HL-60 (cell line): ENCODE measurements around the gene NFIX.

Experiments used
- DNase-seq, 2 experiments: peaks; one replicate each; pipeline ENCODE4 v3.0.0-alpha.2; 2010 to 2020; ENCODE audit warnings: low read depth in 1 of 2, low spot score in 1 of 2
- H3K27ac ChIP-seq: fragments of 250-450 bp; sonication (Bioruptor Pico); replicated peaks from 2 replicates; pipeline ENCODE4 v1.5.1; 2020; ENCODE audit warnings: mild to moderate bottlenecking, moderate library complexity
- H3K27me3 ChIP-seq: fragments of 250-450 bp; sonication (Bioruptor Pico); 2 replicates; pipeline ENCODE4 v1.5.1; 2021; ENCODE audit warnings: mild to moderate bottlenecking, moderate library complexity; ENCODE audit not compliant: insufficient read depth, poor library complexity, severe bottlenecking
- H3K4me3 ChIP-seq: replicated peaks from 2 replicates; pipeline ENCODE4 v1.5.1; 2011; ENCODE audit warnings: mild to moderate bottlenecking, control low read depth, low read length; ENCODE audit not compliant: insufficient read depth
- GABPA ChIP-seq: IDR thresholded peaks from 2 replicates; pipeline ENCODE4 v1.6.1; 2012; ENCODE audit warnings: low read depth
- POLR2AphosphoS5 ChIP-seq: IDR thresholded peaks from 2 replicates; pipeline ENCODE4 v1.6.1; 2012; ENCODE audit warnings: low read depth
- REST ChIP-seq: IDR thresholded peaks from 2 replicates; pipeline ENCODE4 v1.6.1; 2012; ENCODE audit warnings: low read depth; ENCODE audit not compliant: insufficient replicate concordance
- SPI1 ChIP-seq: IDR thresholded peaks from 2 replicates; pipeline ENCODE4 v1.6.1; 2012; ENCODE audit warnings: low read depth, mild to moderate bottlenecking, borderline replicate concordance
- TF ChIP-seq, protein P1 (sequence below): IDR thresholded peaks from one replicate; pipeline ENCODE4 v1.5.1; 2011; ENCODE audit warnings: low read length, control low read depth, inconsistent platforms; ENCODE audit not compliant: insufficient read depth

NFIX gene

DNA sequence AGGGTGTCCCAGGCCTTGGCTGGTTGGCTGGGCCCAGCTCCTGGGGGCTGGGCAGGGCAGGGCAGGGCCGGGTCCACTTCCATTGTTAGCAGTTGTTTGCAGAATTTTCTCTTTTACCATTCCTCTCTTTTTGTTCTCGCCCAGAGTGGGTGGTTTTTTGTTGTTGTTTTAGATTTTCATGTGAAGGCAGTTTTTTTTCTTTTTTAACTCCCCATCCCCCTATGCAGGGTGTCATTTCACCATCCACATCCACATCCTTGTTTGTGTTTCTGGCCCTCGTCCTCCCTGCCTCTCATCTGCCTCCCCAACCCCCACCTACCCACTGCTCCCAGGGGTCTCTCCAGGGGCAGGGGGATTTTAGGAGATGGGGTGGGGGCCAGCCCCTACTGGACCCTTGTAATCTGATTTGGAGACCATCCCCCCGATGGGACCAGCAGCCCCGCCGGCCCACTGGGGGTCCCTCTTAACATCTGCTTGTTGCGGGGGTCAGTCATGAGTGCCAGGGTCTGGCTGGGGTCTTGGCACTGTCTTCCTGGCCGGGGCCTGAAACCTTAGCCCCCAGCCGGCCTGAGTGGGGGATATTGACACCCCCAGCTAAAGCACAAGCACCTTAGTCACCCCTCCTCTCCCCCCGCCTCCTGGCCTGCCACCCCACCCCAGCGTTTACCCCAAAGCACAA is 144.5 kb downstream of the NFIX start:
- TF ChIP-seq, protein P1, sequence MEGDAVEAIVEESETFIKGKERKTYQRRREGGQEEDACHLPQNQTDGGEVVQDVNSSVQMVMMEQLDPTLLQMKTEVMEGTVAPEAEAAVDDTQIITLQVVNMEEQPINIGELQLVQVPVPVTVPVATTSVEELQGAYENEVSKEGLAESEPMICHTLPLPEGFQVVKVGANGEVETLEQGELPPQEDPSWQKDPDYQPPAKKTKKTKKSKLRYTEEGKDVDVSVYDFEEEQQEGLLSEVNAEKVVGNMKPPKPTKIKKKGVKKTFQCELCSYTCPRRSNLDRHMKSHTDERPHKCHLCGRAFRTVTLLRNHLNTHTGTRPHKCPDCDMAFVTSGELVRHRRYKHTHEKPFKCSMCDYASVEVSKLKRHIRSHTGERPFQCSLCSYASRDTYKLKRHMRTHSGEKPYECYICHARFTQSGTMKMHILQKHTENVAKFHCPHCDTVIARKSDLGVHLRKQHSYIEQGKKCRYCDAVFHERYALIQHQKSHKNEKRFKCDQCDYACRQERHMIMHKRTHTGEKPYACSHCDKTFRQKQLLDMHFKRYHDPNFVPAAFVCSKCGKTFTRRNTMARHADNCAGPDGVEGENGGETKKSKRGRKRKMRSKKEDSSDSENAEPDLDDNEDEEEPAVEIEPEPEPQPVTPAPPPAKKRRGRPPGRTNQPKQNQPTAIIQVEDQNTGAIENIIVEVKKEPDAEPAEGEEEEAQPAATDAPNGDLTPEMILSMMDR = no peak
- TF ChIP-seq SPI1 (no peak), GABPA (no peak), REST (no peak), POLR2AphosphoS5 (no peak)
- H3K27me3 ChIP-seq = no peaks in the 10 kb centered on the region
- H3K27ac ChIP-seq = peak overlapping the region; percentile 66
- no peak for DNase-seq
- H3K4me3 ChIP-seq = no peak overlapping the region

DNA sequence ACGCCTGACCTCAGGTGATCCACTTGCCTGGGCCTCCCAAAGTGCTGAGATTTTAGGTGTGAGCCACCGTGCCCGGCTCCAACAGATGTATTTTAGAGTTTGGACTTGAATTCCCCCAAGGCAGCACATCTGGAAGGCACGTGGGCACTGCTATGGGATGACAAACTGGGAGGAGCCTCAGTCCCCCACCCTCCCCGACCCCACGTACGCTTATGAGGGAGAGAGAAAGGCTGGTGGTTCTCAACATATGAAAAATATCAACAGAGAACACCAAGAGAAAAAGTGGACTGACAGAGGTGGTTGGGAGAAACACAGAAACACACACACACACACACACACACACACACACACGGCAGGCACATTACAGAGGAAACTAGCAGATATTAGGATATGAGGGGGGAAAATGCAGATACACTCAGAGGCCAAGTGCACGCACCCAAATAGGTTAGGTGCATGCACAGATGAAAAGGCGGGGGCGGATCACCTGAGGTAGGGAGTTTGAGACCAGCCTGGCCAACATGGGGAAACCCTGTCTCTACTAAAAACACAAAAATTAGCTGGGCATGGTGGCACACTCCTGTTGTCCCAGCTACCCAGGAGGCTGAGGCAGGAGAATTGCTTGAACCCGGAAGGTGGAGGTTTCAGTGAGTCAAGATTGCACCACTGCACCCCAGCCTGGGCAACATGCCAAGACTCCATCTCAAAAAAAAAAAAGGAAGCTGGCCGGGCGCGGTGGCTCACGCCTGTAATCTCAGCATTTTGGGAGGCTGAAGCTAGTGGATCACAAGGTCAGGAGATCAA is 151.7 kb downstream of the NFIX start:
- no peak overlapping the region; the same call in 1 of the 2 replicates for H3K4me3 ChIP-seq
- H3K27me3 ChIP-seq = no peaks in the 10 kb centered on the region
- peak; percentile 63 to 82 for DNase-seq
- peak overlapping the region; percentile 44 for H3K27ac ChIP-seq
- TF ChIP-seq REST (no peak), GABPA (no peak), SPI1 (peak; percentile 60; the same call in 1 of the 2 replicates), POLR2AphosphoS5 (peak; percentile 77; the same call in 1 of the 2 replicates)
- TF ChIP-seq, protein P1 = no peak
